Measurements from ENCODE around the gene NCOA6.

The NCOA6 gene

GRCh38 chr20:34703424-34704176, 121.9 kb downstream of the NCOA6 start:
- DNase-seq: peak in 1 of 2 experiments; percentile 59

GRCh38 chr20:34703061-34703423, 122.4 kb downstream of the NCOA6 start:
- DNase-seq: no peak

GRCh38 chr20:34701405-34702085, 123.9 kb downstream of the NCOA6 start:
- DNase-seq: peak; percentile 55 to 77

- DNase-seq: no peak
These were observed 132.0 kb downstream of the NCOA6 start for GRCh38 chr20:34693414-34693813.

- DNase-seq: no peak
These were observed 133.6 kb downstream of the NCOA6 start for GRCh38 chr20:34691838-34692237.

GRCh38 chr20:34689486-34689885, 136.0 kb downstream of the NCOA6 start:
- no peak for DNase-seq

GRCh38 chr20:34683667-34684066, 141.8 kb downstream of the NCOA6 start:
- no peak for DNase-seq

- peak in 1 of 2 experiments; percentile 70 for DNase-seq
These were observed 144.8 kb downstream of the NCOA6 start for GRCh38 chr20:34680586-34681175.

GRCh38 chr20:34676642-34677373, 148.6 kb downstream of the NCOA6 start, which contains the start of gene PIGU:
Gene PIGU, minus strand, starts transcription at chr20:34677092. Its CDS starts 7 bp downstream, at chr20:34677085.
- peak; percentile 89 to 98 for DNase-seq

GRCh38 chr20:34675993-34676641, 149.3 kb downstream of the NCOA6 start:
- no peak for DNase-seq

GRCh38 chr20:34675561-34675960, 149.9 kb downstream of the NCOA6 start:
- no peak for DNase-seq

- DNase-seq: no peak
These were observed 152.0 kb downstream of the NCOA6 start for GRCh38 chr20:34673412-34673811.

- no peak for DNase-seq
These were observed 156.4 kb downstream of the NCOA6 start for GRCh38 chr20:34669094-34669493.

All from NCI-H524 (cell line).